Measurements from ENCODE around the gene NAA50. TPM values are rescaled to one million over a fixed set of nuclear protein-coding genes. Genes with fewer than 3 reads are reported as not detected.

NAA50 gene
- total and polyA plus RNA-seq, 2 of the 13 experiments (the other 11 are each of a cell fraction or from before 2014, with no cell fraction given) = 30.2 to 233 TPM

DNA sequence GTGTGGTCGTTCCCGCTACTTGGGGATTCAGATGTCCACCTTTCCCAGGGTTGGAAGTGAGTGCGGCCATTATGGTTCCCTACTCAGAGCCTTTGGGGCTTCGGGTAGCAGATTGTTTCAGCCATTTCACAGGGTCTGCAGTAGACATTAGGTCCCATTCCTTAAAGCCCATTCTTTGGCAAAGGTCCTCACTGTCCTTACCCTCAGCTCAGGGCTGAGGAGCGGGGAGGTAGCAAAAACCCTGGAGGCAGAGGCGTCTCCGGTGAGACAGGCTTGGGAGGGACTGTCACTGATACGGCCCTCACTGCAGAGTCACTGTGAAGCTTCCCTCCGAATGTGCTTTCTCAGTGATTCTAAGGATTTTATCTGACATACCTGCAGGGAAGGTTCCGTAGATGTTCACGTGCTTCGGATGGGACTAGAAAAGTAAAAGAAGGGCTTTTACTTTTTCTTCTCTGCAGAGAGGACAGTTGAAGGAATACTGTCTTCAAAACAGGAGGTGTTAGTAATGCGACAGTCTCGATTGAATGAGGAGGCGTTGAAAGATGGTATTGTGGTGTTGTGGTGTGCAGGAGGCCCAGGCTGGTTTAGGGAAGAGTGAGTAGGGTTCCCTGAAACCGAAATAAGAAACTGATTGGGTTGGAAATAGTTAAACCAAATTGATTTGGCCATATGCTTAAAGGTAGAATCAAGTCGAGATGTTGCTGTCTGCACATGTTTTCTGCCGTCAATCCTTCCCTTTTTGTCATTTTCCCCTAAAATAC is 1.4 kb upstream of the NAA50 start (continued):
- TF ChIP-seq, protein P1, sequence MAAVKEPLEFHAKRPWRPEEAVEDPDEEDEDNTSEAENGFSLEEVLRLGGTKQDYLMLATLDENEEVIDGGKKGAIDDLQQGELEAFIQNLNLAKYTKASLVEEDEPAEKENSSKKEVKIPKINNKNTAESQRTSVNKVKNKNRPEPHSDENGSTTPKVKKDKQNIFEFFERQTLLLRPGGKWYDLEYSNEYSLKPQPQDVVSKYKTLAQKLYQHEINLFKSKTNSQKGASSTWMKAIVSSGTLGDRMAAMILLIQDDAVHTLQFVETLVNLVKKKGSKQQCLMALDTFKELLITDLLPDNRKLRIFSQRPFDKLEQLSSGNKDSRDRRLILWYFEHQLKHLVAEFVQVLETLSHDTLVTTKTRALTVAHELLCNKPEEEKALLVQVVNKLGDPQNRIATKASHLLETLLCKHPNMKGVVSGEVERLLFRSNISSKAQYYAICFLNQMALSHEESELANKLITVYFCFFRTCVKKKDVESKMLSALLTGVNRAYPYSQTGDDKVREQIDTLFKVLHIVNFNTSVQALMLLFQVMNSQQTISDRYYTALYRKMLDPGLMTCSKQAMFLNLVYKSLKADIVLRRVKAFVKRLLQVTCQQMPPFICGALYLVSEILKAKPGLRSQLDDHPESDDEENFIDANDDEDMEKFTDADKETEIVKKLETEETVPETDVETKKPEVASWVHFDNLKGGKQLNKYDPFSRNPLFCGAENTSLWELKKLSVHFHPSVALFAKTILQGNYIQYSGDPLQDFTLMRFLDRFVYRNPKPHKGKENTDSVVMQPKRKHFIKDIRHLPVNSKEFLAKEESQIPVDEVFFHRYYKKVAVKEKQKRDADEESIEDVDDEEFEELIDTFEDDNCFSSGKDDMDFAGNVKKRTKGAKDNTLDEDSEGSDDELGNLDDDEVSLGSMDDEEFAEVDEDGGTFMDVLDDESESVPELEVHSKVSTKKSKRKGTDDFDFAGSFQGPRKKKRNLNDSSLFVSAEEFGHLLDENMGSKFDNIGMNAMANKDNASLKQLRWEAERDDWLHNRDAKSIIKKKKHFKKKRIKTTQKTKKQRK (IDR thresholded peaks at IDR 0.05; ENCODE audit: low read length) = no peak
- TF ChIP-seq, protein P2, sequence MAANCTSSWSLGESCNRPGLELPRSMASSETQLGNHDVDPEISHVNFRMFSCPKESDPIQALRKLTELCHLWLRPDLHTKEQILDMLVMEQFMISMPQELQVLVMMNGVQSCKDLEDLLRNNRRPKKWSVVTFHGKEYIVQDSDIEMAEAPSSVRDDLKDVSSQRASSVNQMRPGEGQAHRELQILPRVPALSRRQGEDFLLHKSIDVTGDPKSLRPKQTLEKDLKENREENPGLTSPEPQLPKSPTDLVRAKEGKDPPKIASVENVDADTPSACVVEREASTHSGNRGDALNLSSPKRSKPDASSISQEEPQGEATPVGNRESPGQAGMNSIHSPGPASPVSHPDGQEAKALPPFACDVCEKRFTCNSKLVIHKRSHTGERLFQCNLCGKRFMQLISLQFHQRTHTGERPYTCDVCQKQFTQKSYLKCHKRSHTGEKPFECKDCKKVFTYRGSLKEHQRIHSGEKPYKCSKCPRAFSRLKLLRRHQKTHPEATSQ (CRISPR knock-in tag; IDR thresholded peaks at IDR 0.05; ENCODE audit: borderline replicate concordance) = no peak
- TF ChIP-seq KAT7 (CRISPR knock-in tag; IDR thresholded peaks at IDR 0.05; ENCODE audit: borderline replicate concordance) = no peak
- TF ChIP-seq, protein P3, sequence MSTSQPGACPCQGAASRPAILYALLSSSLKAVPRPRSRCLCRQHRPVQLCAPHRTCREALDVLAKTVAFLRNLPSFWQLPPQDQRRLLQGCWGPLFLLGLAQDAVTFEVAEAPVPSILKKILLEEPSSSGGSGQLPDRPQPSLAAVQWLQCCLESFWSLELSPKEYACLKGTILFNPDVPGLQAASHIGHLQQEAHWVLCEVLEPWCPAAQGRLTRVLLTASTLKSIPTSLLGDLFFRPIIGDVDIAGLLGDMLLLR (CRISPR knock-in tag; IDR thresholded peaks at IDR 0.05) = no peak
- TF ChIP-seq, protein P4, sequence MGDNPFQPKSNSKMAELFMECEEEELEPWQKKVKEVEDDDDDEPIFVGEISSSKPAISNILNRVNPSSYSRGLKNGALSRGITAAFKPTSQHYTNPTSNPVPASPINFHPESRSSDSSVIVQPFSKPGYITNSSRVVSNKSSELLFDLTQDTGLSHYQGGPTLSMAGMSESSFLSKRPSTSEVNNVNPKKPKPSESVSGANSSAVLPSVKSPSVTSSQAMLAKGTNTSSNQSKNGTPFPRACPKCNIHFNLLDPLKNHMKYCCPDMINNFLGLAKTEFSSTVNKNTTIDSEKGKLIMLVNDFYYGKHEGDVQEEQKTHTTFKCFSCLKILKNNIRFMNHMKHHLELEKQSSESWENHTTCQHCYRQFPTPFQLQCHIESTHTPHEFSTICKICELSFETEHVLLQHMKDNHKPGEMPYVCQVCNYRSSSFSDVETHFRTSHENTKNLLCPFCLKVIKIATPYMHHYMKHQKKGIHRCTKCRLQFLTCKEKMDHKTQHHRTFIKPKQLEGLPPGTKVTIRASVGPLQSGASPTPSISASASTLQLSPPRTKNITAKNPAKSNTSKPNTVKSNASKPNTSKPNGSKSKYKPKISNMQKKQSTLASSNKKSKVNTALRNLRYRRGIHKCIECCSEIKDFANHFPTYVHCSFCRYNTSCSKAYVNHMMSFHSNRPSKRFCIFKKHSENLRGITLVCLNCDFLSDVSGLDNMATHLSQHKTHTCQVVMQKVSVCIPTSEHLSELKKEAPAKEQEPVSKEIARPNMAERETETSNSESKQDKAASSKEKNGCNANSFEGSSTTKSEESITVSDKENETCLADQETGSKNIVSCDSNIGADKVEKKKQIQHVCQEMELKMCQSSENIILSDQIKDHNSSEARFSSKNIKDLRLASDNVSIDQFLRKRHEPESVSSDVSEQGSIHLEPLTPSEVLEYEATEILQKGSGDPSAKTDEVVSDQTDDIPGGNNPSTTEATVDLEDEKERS (CRISPR knock-in tag; IDR thresholded peaks at IDR 0.05) = 0 out of 2 replicates have a peak, but pooled peaks have one; percentile 44
- TF ChIP-seq PITX1 (CRISPR knock-in tag; IDR thresholded peaks at IDR 0.05) = no peak
- TF ChIP-seq, protein P5, sequence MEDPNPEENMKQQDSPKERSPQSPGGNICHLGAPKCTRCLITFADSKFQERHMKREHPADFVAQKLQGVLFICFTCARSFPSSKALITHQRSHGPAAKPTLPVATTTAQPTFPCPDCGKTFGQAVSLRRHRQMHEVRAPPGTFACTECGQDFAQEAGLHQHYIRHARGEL (CRISPR knock-in tag; IDR thresholded peaks at IDR 0.05) = no peak
- TF ChIP-seq ZNF607 (CRISPR knock-in tag; IDR thresholded peaks at IDR 0.05; ENCODE audit: borderline replicate concordance) = 0 out of 2 replicates have a peak, but pooled peaks have one; percentile 15
- no peak for TF ChIP-seq CC2D1A (CRISPR knock-in tag; IDR thresholded peaks at IDR 0.05)
- no peak for TF ChIP-seq MAF1 (CRISPR knock-in tag; IDR thresholded peaks at IDR 0.05; ENCODE audit: borderline replicate concordance)
- no peak; the same call in 1 of the 2 replicates for TF ChIP-seq MEIS1 (CRISPR knock-in tag; IDR thresholded peaks at IDR 0.05; ENCODE audit: borderline replicate concordance)
- no peak for TF ChIP-seq NR2C2 (CRISPR knock-in tag; IDR thresholded peaks at IDR 0.05; ENCODE audit: borderline replicate concordance)
- TF ChIP-seq NR2F2 (IDR thresholded peaks at IDR 0.05; ENCODE audit: borderline replicate concordance, low read depth) = no peak
- 0 out of 2 replicates have a peak, but pooled peaks have one; percentile 28 for TF ChIP-seq ZMYM3 (CRISPR knock-in tag; IDR thresholded peaks at IDR 0.05)
- no peak for TF ChIP-seq ZNF75D (CRISPR knock-in tag; IDR thresholded peaks at IDR 0.05; ENCODE audit: borderline replicate concordance)
- TF ChIP-seq ZNF253 (CRISPR knock-in tag; IDR thresholded peaks at IDR 0.05; ENCODE audit: borderline replicate concordance) = no peak
- TF ChIP-seq ZNF660 (CRISPR knock-in tag; IDR thresholded peaks at IDR 0.05; ENCODE audit: borderline replicate concordance, low read depth) = no peak
- peak; percentile 76; the same call in 1 of the 2 replicates for TF ChIP-seq ZNF292 (CRISPR knock-in tag; IDR thresholded peaks at IDR 0.05; ENCODE audit: borderline replicate concordance, low read depth)

Data from HepG2 (cell line).